ENCODE results near the gene DZIP1L. TPM values are rescaled to one million over a fixed set of nuclear protein-coding genes. Genes with fewer than 3 reads are reported as not detected.

The DZIP1L gene
- total and polyA plus RNA-seq, 9 of the 15 experiments (the other 6 are each of a cell fraction or from before 2014, with no cell fraction given), result 0.03 to 1.5 (median 0.48) TPM; not detected in 1

DNA sequence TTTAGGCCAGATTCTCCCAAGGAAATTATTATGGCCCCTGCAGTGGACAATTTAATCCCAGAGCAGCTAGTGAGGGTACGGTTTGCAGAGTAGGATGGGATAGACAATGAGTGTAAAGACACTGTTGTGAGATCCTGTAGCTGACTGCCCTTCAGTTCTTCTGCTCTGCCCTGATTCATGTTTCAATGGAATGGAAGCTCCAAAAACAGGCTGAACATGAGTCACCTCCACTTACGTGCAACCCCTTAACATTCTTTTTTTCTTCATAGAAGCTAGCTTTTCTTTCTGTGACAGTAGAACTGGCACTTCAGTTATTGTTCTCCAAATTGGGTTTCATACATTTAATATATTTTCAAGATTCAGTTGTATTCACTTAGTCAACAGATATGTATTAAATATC, 73.4 kb downstream of the DZIP1L start (continued):
- TF ChIP-seq EP300 (IDR thresholded peaks at IDR 0.05; ENCODE audit: low read length), result no peak
- TF ChIP-seq ZNF277 (CRISPR knock-in tag; IDR thresholded peaks at IDR 0.05; ENCODE audit: borderline replicate concordance), result no peak
- TF ChIP-seq CBX8 (IDR thresholded peaks at IDR 0.05; ENCODE audit: borderline replicate concordance, extremely low read depth, low read depth, low read length, poor library complexity, severe bottlenecking), result no peak
- TF ChIP-seq, protein P1, sequence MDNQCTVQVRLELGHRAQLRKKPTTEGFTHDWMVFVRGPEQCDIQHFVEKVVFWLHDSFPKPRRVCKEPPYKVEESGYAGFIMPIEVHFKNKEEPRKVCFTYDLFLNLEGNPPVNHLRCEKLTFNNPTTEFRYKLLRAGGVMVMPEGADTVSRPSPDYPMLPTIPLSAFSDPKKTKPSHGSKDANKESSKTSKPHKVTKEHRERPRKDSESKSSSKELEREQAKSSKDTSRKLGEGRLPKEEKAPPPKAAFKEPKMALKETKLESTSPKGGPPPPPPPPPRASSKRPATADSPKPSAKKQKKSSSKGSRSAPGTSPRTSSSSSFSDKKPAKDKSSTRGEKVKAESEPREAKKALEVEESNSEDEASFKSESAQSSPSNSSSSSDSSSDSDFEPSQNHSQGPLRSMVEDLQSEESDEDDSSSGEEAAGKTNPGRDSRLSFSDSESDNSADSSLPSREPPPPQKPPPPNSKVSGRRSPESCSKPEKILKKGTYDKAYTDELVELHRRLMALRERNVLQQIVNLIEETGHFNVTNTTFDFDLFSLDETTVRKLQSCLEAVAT (IDR thresholded peaks at IDR 0.05), result no peak
- no peak for TF ChIP-seq SETDB1 (IDR thresholded peaks at IDR 0.05; ENCODE audit: low read length)
- TF ChIP-seq ZNF217 (CRISPR knock-in tag; IDR thresholded peaks at IDR 0.05), result no peak
- no peak for TF ChIP-seq PHF21A (IDR thresholded peaks at IDR 0.05; ENCODE audit: borderline replicate concordance, low read depth)
- TF ChIP-seq TCF7L2 (IDR thresholded peaks at IDR 0.05; ENCODE audit: low read depth, low read length), result no peak
- no peak for TF ChIP-seq HNRNPH1 (optimal IDR thresholded peaks at IDR 0.05; ENCODE audit: low read depth, low read length)

Measured in K562 (cell line).